Suprapubic skin (tissue), 3 donors: Measurements from ENCODE around the gene XYLT2.

ENCODE experiments used
- CTCF ChIP-seq, 2 donors: fragments of 200-600 bp in 1 of 2; fragments of 450-650 bp in 1 of 2; sonication (generic) in 1 of 2; IDR thresholded peaks; one replicate each; pipeline ENCODE4 v1.5.1; 2016 to 2019; ENCODE audit warnings: antibody characterized with exemption in 2 of 2, mild to moderate bottlenecking in 1 of 2, moderate library complexity in 1 of 2
- POLR2A ChIP-seq, 2 donors: fragments of 450-650 bp; IDR thresholded peaks; one replicate each; pipeline ENCODE4 v1.6.1; 2017; ENCODE audit warnings: antibody characterized with exemption in 2 of 2, mild to moderate bottlenecking in 2 of 2, moderate library complexity in 2 of 2

- no peak for TF ChIP-seq POLR2A (IDR thresholded peaks at IDR 0.05)
- TF ChIP-seq CTCF (IDR thresholded peaks at IDR 0.05) = no peak
Observed at GRCh38 chr17:50352693-50353599, 7.0 kb downstream of the XYLT2 start.
